HepG2 (cell line): ENCODE results near the gene SERPINB1. TPM values are rescaled to one million over a fixed set of nuclear protein-coding genes. Genes with fewer than 3 reads are reported as not detected.
A peak's percentile ranks its signal among the peaks of the same experiment; 100 is the strongest.

ENCODE experiments used
- ADNP ChIP-seq: sonication (generic); formaldehyde crosslinking; IDR thresholded peaks from 2 replicates; pipeline ENCODE4 v1.4.0; 2020; ENCODE audit warnings: missing genetic modification reagents
- ATM ChIP-seq: fragments of 450-650 bp; IDR thresholded peaks from 2 replicates; pipeline ENCODE4 v1.7.1; 2017; ENCODE audit warnings: mild to moderate bottlenecking, borderline replicate concordance
- GTF3A ChIP-seq: sonication (generic); formaldehyde crosslinking; conservative IDR thresholded peaks from 2 replicates; pipeline ENCODE4 v1.4.0; 2020; ENCODE audit warnings: mild to moderate bottlenecking, missing genetic modification reagents
- KLF16 ChIP-seq, 2 experiments: sonication (generic) in 1 of 2; formaldehyde crosslinking in 1 of 2; IDR thresholded peaks; 2 replicates each; pipeline versions ENCODE4 v1.6.1 to v1.8.0; 2016 to 2023; ENCODE audit warnings: missing genetic modification reagents in 2 of 2, missing compliant biosample characterization in 1 of 2
- MTF1 ChIP-seq: sonication (generic); formaldehyde crosslinking; IDR thresholded peaks from 2 replicates; pipeline ENCODE4 v1.5.0; 2020; ENCODE audit warnings: missing genetic modification reagents
- NCOA1 ChIP-seq: sonication (generic); formaldehyde crosslinking; IDR thresholded peaks from 2 replicates; pipeline ENCODE4 v1.9.0; 2021; ENCODE audit warnings: missing genetic modification reagents
- NRL ChIP-seq: sonication (generic); formaldehyde crosslinking; IDR thresholded peaks from 2 replicates; pipeline ENCODE4 v1.5.0; 2020; ENCODE audit warnings: missing genetic modification reagents, mild to moderate bottlenecking, moderate library complexity, borderline replicate concordance
- POLR2AphosphoS2 ChIP-seq: IDR thresholded peaks from 2 replicates; pipeline ENCODE4 v1.6.1; 2011; ENCODE audit warnings: low read depth, low read length, improper control_type of control experiment
- RARG ChIP-seq: sonication (generic); formaldehyde crosslinking; IDR thresholded peaks from 2 replicates; pipeline ENCODE4 v1.4.0; 2020; ENCODE audit warnings: low read depth, mild to moderate bottlenecking, missing genetic modification reagents
- SP5 ChIP-seq: IDR thresholded peaks from 2 replicates; pipeline ENCODE4 v1.6.1; 2016; ENCODE audit warnings: low read depth, borderline replicate concordance
- ZNF44 ChIP-seq: sonication (generic); formaldehyde crosslinking; IDR thresholded peaks from 2 replicates; pipeline ENCODE4 v1.5.1; 2020; ENCODE audit warnings: mild to moderate bottlenecking, missing genetic modification reagents
- ZNF605 ChIP-seq: sonication (generic); formaldehyde crosslinking; IDR thresholded peaks from 2 replicates; pipeline ENCODE4 v1.8.0; 2022; ENCODE audit warnings: mild to moderate bottlenecking, missing genetic modification reagents
- ZNF678 ChIP-seq: sonication (generic); formaldehyde crosslinking; IDR thresholded peaks from 2 replicates; pipeline ENCODE4 v1.4.0; 2020; ENCODE audit warnings: mild to moderate bottlenecking, missing genetic modification reagents
- ZNF782 ChIP-seq: sonication (generic); formaldehyde crosslinking; IDR thresholded peaks from 2 replicates; pipeline ENCODE4 v1.4.0; 2020; ENCODE audit warnings: missing genetic modification reagents, mild to moderate bottlenecking, borderline replicate concordance
- ZNF883 ChIP-seq: sonication (generic); formaldehyde crosslinking; IDR thresholded peaks from 2 replicates; pipeline ENCODE4 v1.5.1; 2020; ENCODE audit warnings: mild to moderate bottlenecking, missing genetic modification reagents; ENCODE audit errors: not compliant biosample characterization
- polyA plus RNA-seq, 8 experiments: library from polyadenylated mRNA; depleted of rRNA in 3 of 8; stranded (reverse) in 7 of 8; unstranded in 1 of 8; fragments of >200 nt; fragmentation: Illumina TruSeq in 4 of 8; extraction: Trizol in 4 of 8; gene quantifications; 2 replicates each; pipeline versions ENCODE4 v1.2.1 to v1.2.3, GENCODE V29; 2011 to 2016; ENCODE audit warnings: low read depth in 4 of 8, missing spikeins in 1 of 8, mixed read lengths in 1 of 8; ENCODE audit not compliant: insufficient read depth in 1 of 8
- total RNA-seq, 5 experiments: library from RNA; depleted of rRNA; stranded (reverse); fragments of >200 nt; fragmentation: Illumina TruSeq; extraction: Trizol; gene quantifications; 2 replicates each; pipeline ENCODE4 v1.2.3, GENCODE V29; 2016; ENCODE audit warnings: low read depth in 1 of 5
- TF ChIP-seq, protein P1 (sequence below): sonication (generic); formaldehyde crosslinking; IDR thresholded peaks from 2 replicates; pipeline ENCODE4 v1.4.0; 2020; ENCODE audit warnings: missing genetic modification reagents
- TF ChIP-seq, protein P2 (sequence below): sonication (generic); formaldehyde crosslinking; IDR thresholded peaks from 2 replicates; pipeline ENCODE4 v1.8.0; 2022; ENCODE audit warnings: missing genetic modification reagents, low read depth, mild to moderate bottlenecking, borderline replicate concordance
- TF ChIP-seq, protein P3 (sequence below): sonication (generic); formaldehyde crosslinking; IDR thresholded peaks from 2 replicates; pipeline ENCODE4 v1.4.0; 2020; ENCODE audit warnings: missing genetic modification reagents

The SERPINB1 gene
- total and polyA plus RNA-seq, 2 of the 13 experiments (the other 11 are each of a cell fraction or from before 2014, with no cell fraction given), result 41.4 to 60.5 TPM

DNA sequence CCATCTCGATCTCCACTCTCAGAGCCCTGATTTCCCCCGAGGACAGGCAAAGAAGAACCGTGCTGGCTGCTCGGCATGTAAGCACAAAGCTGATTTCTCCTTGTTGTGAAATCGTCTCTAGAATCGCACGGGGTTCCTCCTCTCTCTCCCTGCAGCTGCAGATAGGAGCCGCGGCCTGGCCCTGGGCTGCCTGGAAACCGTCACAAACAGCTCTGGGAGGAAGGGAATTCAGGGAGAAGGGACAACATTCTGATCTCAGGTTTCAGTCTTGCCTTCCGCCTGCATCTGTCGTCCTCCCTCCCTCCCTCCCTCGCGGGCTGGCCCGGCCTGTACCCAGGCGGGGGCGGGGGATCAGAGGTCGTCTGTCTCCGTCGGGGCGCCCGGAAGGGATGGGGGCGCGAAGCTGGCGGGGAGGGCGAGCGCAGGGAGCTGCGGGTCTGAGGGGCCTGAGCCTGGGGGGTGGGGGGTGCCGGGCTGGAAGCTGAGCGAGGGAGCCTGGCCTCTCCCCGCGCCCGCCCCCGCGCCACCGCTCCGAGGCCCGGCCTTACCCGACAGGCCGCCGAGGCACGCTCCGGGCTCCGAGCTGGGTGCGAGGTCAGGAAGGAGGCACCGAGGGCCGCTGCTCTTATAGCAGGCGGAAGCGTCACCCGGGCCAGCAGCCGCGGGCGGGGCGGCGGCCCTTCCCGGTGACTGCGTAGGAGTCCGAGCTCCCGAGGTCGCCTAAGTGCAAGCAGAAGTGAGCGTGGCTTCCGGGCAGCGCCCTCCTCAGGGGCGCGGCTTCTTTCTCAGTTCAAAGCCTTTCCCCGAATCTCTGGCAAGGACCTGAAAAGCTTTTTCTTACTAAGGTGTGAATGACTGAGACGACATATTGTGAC lies at the start of gene SERPINB1 (continued):
- TF ChIP-seq, protein P1, sequence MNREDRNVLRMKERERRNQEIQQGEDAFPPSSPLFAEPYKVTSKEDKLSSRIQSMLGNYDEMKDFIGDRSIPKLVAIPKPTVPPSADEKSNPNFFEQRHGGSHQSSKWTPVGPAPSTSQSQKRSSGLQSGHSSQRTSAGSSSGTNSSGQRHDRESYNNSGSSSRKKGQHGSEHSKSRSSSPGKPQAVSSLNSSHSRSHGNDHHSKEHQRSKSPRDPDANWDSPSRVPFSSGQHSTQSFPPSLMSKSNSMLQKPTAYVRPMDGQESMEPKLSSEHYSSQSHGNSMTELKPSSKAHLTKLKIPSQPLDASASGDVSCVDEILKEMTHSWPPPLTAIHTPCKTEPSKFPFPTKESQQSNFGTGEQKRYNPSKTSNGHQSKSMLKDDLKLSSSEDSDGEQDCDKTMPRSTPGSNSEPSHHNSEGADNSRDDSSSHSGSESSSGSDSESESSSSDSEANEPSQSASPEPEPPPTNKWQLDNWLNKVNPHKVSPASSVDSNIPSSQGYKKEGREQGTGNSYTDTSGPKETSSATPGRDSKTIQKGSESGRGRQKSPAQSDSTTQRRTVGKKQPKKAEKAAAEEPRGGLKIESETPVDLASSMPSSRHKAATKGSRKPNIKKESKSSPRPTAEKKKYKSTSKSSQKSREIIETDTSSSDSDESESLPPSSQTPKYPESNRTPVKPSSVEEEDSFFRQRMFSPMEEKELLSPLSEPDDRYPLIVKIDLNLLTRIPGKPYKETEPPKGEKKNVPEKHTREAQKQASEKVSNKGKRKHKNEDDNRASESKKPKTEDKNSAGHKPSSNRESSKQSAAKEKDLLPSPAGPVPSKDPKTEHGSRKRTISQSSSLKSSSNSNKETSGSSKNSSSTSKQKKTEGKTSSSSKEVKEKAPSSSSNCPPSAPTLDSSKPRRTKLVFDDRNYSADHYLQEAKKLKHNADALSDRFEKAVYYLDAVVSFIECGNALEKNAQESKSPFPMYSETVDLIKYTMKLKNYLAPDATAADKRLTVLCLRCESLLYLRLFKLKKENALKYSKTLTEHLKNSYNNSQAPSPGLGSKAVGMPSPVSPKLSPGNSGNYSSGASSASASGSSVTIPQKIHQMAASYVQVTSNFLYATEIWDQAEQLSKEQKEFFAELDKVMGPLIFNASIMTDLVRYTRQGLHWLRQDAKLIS, result no peak
- TF ChIP-seq ZNF44 (CRISPR knock-in tag), result peak; percentile 53; the same call in 1 of the 2 replicates
- peak; percentile 45; the same call in 1 of the 2 replicates for TF ChIP-seq ZNF782
- TF ChIP-seq ZNF883, result peak; percentile 94
- peak in 1 of 2 experiments; percentile 86; a peak in 1 of 4 replicates for TF ChIP-seq KLF16 (CRISPR knock-in tag; IDR thresholded peaks at IDR 0.05)
- peak; percentile 73; the same call in 1 of the 2 replicates for TF ChIP-seq MTF1
- TF ChIP-seq, protein P2, sequence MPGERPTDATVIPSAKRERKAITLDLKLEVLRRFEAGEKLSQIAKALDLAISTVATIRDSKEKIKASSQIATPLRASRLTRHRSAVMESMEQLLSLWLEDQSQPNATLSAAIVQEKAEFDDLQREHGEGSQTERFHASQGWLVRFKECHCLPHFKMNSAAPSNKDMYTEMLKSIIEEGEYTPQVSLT (CRISPR knock-in tag), result no peak
- peak; percentile 74; the same call in 1 of the 2 replicates for TF ChIP-seq SP5 (CRISPR knock-in tag)
- peak; percentile 82; the same call in 1 of the 2 replicates for TF ChIP-seq POLR2AphosphoS2
- no peak for TF ChIP-seq ATM
- TF ChIP-seq GTF3A (CRISPR knock-in tag), result peak; percentile 77
- peak; percentile 98 for TF ChIP-seq ZNF605
- TF ChIP-seq, protein P3, sequence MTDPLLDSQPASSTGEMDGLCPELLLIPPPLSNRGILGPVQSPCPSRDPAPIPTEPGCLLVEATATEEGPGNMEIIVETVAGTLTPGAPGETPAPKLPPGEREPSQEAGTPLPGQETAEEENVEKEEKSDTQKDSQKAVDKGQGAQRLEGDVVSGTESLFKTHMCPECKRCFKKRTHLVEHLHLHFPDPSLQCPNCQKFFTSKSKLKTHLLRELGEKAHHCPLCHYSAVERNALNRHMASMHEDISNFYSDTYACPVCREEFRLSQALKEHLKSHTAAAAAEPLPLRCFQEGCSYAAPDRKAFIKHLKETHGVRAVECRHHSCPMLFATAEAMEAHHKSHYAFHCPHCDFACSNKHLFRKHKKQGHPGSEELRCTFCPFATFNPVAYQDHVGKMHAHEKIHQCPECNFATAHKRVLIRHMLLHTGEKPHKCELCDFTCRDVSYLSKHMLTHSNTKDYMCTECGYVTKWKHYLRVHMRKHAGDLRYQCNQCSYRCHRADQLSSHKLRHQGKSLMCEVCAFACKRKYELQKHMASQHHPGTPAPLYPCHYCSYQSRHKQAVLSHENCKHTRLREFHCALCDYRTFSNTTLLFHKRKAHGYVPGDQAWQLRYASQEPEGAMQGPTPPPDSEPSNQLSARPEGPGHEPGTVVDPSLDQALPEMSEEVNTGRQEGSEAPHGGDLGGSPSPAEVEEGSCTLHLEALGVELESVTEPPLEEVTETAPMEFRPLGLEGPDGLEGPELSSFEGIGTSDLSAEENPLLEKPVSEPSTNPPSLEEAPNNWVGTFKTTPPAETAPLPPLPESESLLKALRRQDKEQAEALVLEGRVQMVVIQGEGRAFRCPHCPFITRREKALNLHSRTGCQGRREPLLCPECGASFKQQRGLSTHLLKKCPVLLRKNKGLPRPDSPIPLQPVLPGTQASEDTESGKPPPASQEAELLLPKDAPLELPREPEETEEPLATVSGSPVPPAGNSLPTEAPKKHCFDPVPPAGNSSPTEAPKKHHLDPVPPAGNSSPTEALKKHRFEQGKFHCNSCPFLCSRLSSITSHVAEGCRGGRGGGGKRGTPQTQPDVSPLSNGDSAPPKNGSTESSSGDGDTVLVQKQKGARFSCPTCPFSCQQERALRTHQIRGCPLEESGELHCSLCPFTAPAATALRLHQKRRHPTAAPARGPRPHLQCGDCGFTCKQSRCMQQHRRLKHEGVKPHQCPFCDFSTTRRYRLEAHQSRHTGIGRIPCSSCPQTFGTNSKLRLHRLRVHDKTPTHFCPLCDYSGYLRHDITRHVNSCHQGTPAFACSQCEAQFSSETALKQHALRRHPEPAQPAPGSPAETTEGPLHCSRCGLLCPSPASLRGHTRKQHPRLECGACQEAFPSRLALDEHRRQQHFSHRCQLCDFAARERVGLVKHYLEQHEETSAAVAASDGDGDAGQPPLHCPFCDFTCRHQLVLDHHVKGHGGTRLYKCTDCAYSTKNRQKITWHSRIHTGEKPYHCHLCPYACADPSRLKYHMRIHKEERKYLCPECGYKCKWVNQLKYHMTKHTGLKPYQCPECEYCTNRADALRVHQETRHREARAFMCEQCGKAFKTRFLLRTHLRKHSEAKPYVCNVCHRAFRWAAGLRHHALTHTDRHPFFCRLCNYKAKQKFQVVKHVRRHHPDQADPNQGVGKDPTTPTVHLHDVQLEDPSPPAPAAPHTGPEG (CRISPR knock-in tag), result 0 out of 2 replicates have a peak, but pooled peaks have one; percentile 75
- no peak; the same call in 1 of the 2 replicates for TF ChIP-seq ADNP
- no peak for TF ChIP-seq ZNF678
- peak; percentile 77; the same call in 1 of the 2 replicates for TF ChIP-seq NCOA1 (CRISPR knock-in tag)
- no peak; the same call in 1 of the 2 replicates for TF ChIP-seq RARG (CRISPR knock-in tag)
- peak; percentile 87 for TF ChIP-seq NRL (CRISPR knock-in tag)
